NAMALWA (cell line): Measurements from ENCODE around the gene EVA1C.
"Not testable (repeated sequence)": the region's sequence is repeated elsewhere in the genome, so short reads cannot be mapped to it uniquely, and the experiment has no call there.

Experiments used
- DNase-seq: peaks from one replicate; pipeline ENCODE4 v3.0.0-alpha.2; 2015; ENCODE audit warnings: low spot score

EVA1C gene

GRCh38 chr21:32499249-32500055, 86.9 kb downstream of the EVA1C start:
- no peak for DNase-seq

- DNase-seq = not testable (repeated sequence)
Observed at GRCh38 chr21:32503641-32504040, 91.1 kb downstream of the EVA1C start.

GRCh38 chr21:32505767-32506166, 93.3 kb downstream of the EVA1C start:
- not testable (repeated sequence) for DNase-seq

GRCh38 chr21:32506411-32506965, 94.0 kb downstream of the EVA1C start:
- not testable (repeated sequence) for DNase-seq

GRCh38 chr21:32507342-32507919, 94.9 kb downstream of the EVA1C start:
- DNase-seq = no peak

- not testable (repeated sequence) for DNase-seq
Observed at GRCh38 chr21:32508036-32508435, 95.5 kb downstream of the EVA1C start.

- no peak for DNase-seq
Observed at GRCh38 chr21:32508558-32508957, 96.1 kb downstream of the EVA1C start.

- DNase-seq = not testable (repeated sequence)
Observed at GRCh38 chr21:32508975-32509374, 96.5 kb downstream of the EVA1C start.

- DNase-seq = no peak
Observed at GRCh38 chr21:32514275-32515055, 102.0 kb downstream of the EVA1C start.

GRCh38 chr21:32515874-32516273, 103.4 kb downstream of the EVA1C start:
- no peak for DNase-seq

GRCh38 chr21:32516756-32517649, 104.5 kb downstream of the EVA1C start:
- no peak for DNase-seq

- DNase-seq = no peak
Observed at GRCh38 chr21:32519945-32520874, 107.7 kb downstream of the EVA1C start.

- no peak for DNase-seq
Observed at GRCh38 chr21:32520875-32521735, 108.6 kb downstream of the EVA1C start.

- DNase-seq = no peak
Observed at GRCh38 chr21:32521736-32522355, 109.3 kb downstream of the EVA1C start.

GRCh38 chr21:32523463-32523862, 111.0 kb downstream of the EVA1C start:
- DNase-seq = no peak

- no peak for DNase-seq
Observed at GRCh38 chr21:32523988-32524719, 111.6 kb downstream of the EVA1C start.

- DNase-seq = no peak
Observed at GRCh38 chr21:32525282-32525681, 112.8 kb downstream of the EVA1C start.

- no peak for DNase-seq
Observed at GRCh38 chr21:32529679-32530078, 117.2 kb downstream of the EVA1C start.
